CD4-positive, alpha-beta T cell (primary cell): ENCODE data around the gene DOK3. TPM values are rescaled to one million over a fixed set of nuclear protein-coding genes. Genes with fewer than 3 reads are reported as not detected.
A peak's percentile ranks its signal among the peaks of the same experiment; 100 is the strongest.

Source experiments
- ATAC-seq: fragments of 200-7000 bp; cut with Tn5 transposase; one replicate; pipeline ENCODE4 v1.10.0; 2022; ENCODE audit warnings: mild to moderate bottlenecking; ENCODE audit not compliant: poor library complexity
- CTCF ChIA-PET: fragments of 350-600 bp; sonication (Branson Sonifier 250); formaldehyde crosslinking; loops from one replicate; lab custom pipeline; 2021; ENCODE audit warnings: antibody characterized with exemption, inconsistent platforms; lab: Charles Lee
- POLR2A ChIA-PET: fragments of 350-600 bp; sonication (Branson Sonifier 250); formaldehyde crosslinking; loops from one replicate; lab custom pipeline; 2021; ENCODE audit warnings: antibody characterized with exemption, inconsistent platforms; lab: Charles Lee
- DNase-seq, 14 experiments: peaks; one replicate each; pipeline ENCODE4 v3.0.0-alpha.2; 2013 to 2020; ENCODE audit warnings: mixed read lengths in 2 of 14
- H3K27ac ChIP-seq, 2 donors: one replicate each; pipeline versions ENCODE4 v1.5.1 to v1.7.0; 2013; ENCODE audit warnings: low read length in 2 of 2, low read depth in 1 of 2, mild to moderate bottlenecking in 1 of 2
- H3K27me3 ChIP-seq, 2 experiments: 1 replicate in 1 of 2; 2 replicates in 1 of 2; pipeline versions ENCODE4 v1.6.1 to v1.7.0; 2013; ENCODE audit warnings: low read length in 2 of 2, control low read depth in 1 of 2, mild to moderate bottlenecking in 1 of 2, moderate library complexity in 1 of 2; ENCODE audit not compliant: insufficient read depth in 2 of 2, control insufficient read depth in 1 of 2
- H3K36me3 ChIP-seq: one replicate; pipeline ENCODE4 v1.6.1; 2013; ENCODE audit warnings: low read length, control low read depth; ENCODE audit not compliant: insufficient read depth
- H3K4me1 ChIP-seq: one replicate; pipeline ENCODE4 v1.6.1; 2013; ENCODE audit warnings: low read length, control low read depth; ENCODE audit not compliant: insufficient read depth
- H3K4me3 ChIP-seq: one replicate; pipeline ENCODE4 v1.5.1; 2013; ENCODE audit warnings: mild to moderate bottlenecking, low read length, moderate library complexity
- H3K9me3 ChIP-seq, 2 experiments: 1 replicate in 1 of 2; 2 replicates in 1 of 2; pipeline versions ENCODE4 v1.6.1 to v1.7.0; 2013; ENCODE audit warnings: low read length in 2 of 2, mild to moderate bottlenecking in 2 of 2, control low read depth in 1 of 2, moderate library complexity in 1 of 2; ENCODE audit not compliant: control insufficient read depth in 1 of 2, insufficient read depth in 1 of 2
- H3K27ac Mint-ChIP-seq: one replicate; pipeline ENCODE4 v1.8.0; 2020; ENCODE audit warnings: mixed read lengths
- H3K27me3 Mint-ChIP-seq: one replicate; pipeline ENCODE4 v1.8.0; 2021; ENCODE audit warnings: mixed read lengths
- H3K36me3 Mint-ChIP-seq: one replicate; pipeline ENCODE4 v1.8.0; 2021; ENCODE audit warnings: low read depth, mixed read lengths
- H3K4me1 Mint-ChIP-seq: one replicate; pipeline ENCODE4 v1.8.0; 2021; ENCODE audit warnings: low read depth, mixed read lengths
- H3K4me3 Mint-ChIP-seq: one replicate; pipeline ENCODE4 v1.8.0; 2020; ENCODE audit warnings: mild to moderate bottlenecking, mixed read lengths
- H3K9me3 Mint-ChIP-seq: one replicate; pipeline ENCODE4 v1.8.0; 2020; ENCODE audit warnings: mixed read lengths
- intact Hi-C, 2 experiments: fragments of 100-400 bp; cut with DNase I in 1 of 2; cut with micrococcal nuclease in 1 of 2; formaldehyde crosslinking; loops; one replicate each; pipeline versions ENCODE4 v1.15.1 to v1.9.0; 2023 to 2025; cut with DNase I, micrococcal nuclease
- total RNA-seq, 174 experiments: library from RNA in 2 of 174; stranded (reverse) in 2 of 174; gene quantifications; one replicate each; pipeline ENCODE4 v1.2.3 and lab custom pipeline; 2021 to 2026
- TF ChIP-seq, protein P1 (sequence below): fragments of 200-600 bp; IDR thresholded peaks from one replicate; pipeline ENCODE4 v1.8.0; 2022; ENCODE audit warnings: antibody characterized with exemption, mild to moderate bottlenecking

DOK3 gene
- total RNA-seq, 2 experiments from 2014 or later, result 1.3 to 1.4 TPM

DNA sequence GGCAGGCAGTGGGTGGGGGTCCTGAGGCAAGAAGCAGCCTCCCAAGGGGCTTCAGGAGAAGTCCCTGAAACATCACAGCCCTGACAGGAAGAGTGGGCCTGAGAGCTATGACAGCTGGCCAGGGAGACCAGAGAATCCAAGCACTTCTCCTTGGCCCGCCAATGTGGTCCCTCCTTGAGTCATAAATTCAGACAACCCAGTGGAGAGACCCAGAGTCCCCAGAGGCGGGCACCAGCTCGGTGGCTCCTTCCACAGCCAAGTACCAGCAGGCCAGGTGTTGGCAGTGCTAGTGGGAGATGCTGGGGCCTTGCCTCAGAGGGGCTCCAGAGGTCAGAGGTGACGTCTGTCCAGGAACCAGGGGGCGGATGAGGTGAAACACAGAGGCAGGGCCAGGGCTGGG is 1.6 kb upstream of the DOK3 start:
- intact Hi-C loops, result no loop called here
- Histone ChIP-seq H3K4me1 (peaks cover 37% of the 10 kb centered on the region), H3K27ac (peak overlapping the region in 1 of 2 donors; percentile 52), H3K36me3 (peaks cover 56% of the 10 kb centered on the region), H3K4me3 (no peak overlapping the region), H3K27me3 (no peaks in the 10 kb centered on the region), H3K9me3 (no peaks in the 10 kb centered on the region)
- H3K27ac Mint-ChIP-seq, result no peak overlapping the region
- H3K4me3 Mint-ChIP-seq, result no peak overlapping the region
- ChIA-PET CTCF (no interaction called here), POLR2A (no interaction called here)
- H3K4me1 Mint-ChIP-seq, result peaks cover 12% of the 10 kb centered on the region
- no peaks in the 10 kb centered on the region for H3K9me3 Mint-ChIP-seq
- ATAC-seq (no peak), DNase-seq (peak in 1 of 14 experiments; percentile 31)
- TF ChIP-seq, protein P1, sequence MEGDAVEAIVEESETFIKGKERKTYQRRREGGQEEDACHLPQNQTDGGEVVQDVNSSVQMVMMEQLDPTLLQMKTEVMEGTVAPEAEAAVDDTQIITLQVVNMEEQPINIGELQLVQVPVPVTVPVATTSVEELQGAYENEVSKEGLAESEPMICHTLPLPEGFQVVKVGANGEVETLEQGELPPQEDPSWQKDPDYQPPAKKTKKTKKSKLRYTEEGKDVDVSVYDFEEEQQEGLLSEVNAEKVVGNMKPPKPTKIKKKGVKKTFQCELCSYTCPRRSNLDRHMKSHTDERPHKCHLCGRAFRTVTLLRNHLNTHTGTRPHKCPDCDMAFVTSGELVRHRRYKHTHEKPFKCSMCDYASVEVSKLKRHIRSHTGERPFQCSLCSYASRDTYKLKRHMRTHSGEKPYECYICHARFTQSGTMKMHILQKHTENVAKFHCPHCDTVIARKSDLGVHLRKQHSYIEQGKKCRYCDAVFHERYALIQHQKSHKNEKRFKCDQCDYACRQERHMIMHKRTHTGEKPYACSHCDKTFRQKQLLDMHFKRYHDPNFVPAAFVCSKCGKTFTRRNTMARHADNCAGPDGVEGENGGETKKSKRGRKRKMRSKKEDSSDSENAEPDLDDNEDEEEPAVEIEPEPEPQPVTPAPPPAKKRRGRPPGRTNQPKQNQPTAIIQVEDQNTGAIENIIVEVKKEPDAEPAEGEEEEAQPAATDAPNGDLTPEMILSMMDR, result no peak
- H3K27me3 Mint-ChIP-seq, result no peaks in the 10 kb centered on the region
- peaks cover 54% of the 10 kb centered on the region for H3K36me3 Mint-ChIP-seq

DNA sequence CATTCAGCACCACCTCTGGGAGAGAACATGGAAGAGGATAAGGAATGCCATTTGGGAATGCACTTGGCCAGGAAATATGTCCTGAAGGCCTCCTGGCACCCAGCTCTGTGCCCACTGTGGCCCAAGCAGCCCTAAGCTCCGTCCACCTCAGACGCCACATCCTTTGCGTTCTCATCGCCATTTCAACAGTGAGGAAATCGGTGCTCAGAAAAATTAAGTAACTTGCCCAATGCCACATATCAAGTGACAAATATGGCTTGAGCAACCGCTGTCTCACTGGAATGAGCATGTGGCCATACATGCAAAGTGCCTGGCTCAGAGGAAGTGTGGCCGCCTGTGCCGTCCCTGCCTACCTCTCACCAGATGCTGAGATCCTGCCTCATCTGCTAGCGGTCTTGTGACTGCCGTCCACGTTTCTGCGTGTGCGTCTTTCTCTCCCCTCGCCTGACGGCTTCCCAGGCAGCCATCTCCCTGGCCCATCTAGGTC is 984 bp upstream of the DOK3 start:
- Mint-ChIP-seq H3K27ac (no peak overlapping the region), H3K4me3 (no peak overlapping the region), H3K36me3 (peaks cover 48% of the 10 kb centered on the region), H3K9me3 (no peaks in the 10 kb centered on the region), H3K27me3 (no peaks in the 10 kb centered on the region), H3K4me1 (peaks cover 7% of the 10 kb centered on the region)
- POLR2A ChIA-PET, result no interaction called here
- Histone ChIP-seq H3K36me3 (peaks cover 52% of the 10 kb centered on the region), H3K27me3 (no peaks in the 10 kb centered on the region), H3K4me3 (no peak overlapping the region), H3K27ac (peak overlapping the region in 1 of 2 donors; percentile 52), H3K9me3 (no peaks in the 10 kb centered on the region), H3K4me1 (peaks cover 31% of the 10 kb centered on the region)
- TF ChIP-seq, protein P1, result no peak
- peak in 3 of 14 experiments; percentile 20 to 71 (median 61) for DNase-seq
- no peak for ATAC-seq
- intact Hi-C loops, result no loop called here
- CTCF ChIA-PET, result no interaction called here

DNA sequence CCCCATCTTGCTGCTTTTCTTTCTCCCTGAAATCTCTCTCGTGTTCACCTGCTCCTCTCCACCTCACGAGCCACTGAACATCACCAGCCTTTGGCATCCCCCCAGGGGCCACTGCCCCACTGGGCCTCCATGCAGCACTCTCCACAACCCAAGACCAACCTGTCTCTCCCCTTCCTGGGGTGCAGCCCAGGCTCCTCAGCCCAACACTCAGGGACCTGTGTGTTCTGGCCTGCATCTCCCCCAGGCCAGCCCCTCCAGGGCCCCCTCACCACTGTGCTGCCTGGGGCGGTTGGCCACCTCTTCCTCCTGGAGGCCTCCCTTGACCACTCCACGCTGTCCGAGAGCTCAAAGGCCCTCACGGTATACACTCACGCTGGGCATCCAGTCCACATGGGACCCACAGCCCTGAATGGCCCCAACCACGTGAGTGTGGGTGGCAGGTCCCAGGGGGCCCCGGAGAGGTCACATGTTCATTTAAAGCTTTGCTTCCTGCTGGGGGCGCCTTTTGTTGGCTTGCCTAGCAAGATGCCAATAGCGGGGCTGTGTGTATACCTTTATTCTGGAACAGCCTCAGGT is 453 bp upstream of the DOK3 start:
- ChIA-PET CTCF (no interaction called here), POLR2A (no interaction called here)
- Histone ChIP-seq H3K27me3 (no peaks in the 10 kb centered on the region), H3K4me1 (peaks cover 26% of the 10 kb centered on the region), H3K36me3 (peaks cover 46% of the 10 kb centered on the region), H3K4me3 (no peak overlapping the region), H3K9me3 (no peaks in the 10 kb centered on the region), H3K27ac (peak overlapping the region in 1 of 2 donors; percentile 40)
- intact Hi-C loops, result no loop called here
- Mint-ChIP-seq H3K27me3 (no peaks in the 10 kb centered on the region), H3K4me1 (peaks cover 1% of the 10 kb centered on the region), H3K4me3 (no peak overlapping the region), H3K27ac (no peak overlapping the region), H3K36me3 (peaks cover 43% of the 10 kb centered on the region), H3K9me3 (no peaks in the 10 kb centered on the region)
- TF ChIP-seq, protein P1, result no peak
- ATAC-seq (no peak), DNase-seq (no peak)
